ENCODE measurements around the gene FOXRED2.

Gene FOXRED2

GRCh38 chr22:36486619-36487384, 20.0 kb downstream of the FOXRED2 start:
- WGBS, 2 donors (ENCODE audit: extremely low coverage in 2 of 2, insufficient read length in 2 of 2, insufficient replicate concordance in 1 of 2): no CpG with 5 or more reads among the region's 13 CpGs
- H3K27me3 ChIP-seq (ENCODE audit: control insufficient read depth in 3 of 3, insufficient read depth in 3 of 3, low read depth in 1 of 3, low read length in 3 of 3): peaks cover 0 to 3% (median 0%) of the 10 kb centered on the region in 3 experiments

GRCh38 chr22:36481393-36482168, 25.3 kb downstream of the FOXRED2 start, which contains the start of gene TXN2:
TSS of gene TXN2 (minus strand) at chr22:36481640. CDS start at chr22:36480837, 803 bp downstream.
- Histone ChIP-seq H3K14ac (ENCODE audit: low read length) (no peak within 1 kb of the TSS), H3K4me1 (ENCODE audit: control insufficient read depth in 2 of 2, insufficient read depth in 1 of 2, low read depth in 1 of 2, low read length in 2 of 2) (peaks cover 4 to 5% of the 10 kb centered on the region in 2 donors), H3K27ac (replicated peaks; ENCODE audit: low read length) (peak within 1 kb of the TSS; percentile 77), H3K4me2 (ENCODE audit: insufficient read depth, low read length, poor library complexity, severe bottlenecking) (peak within 1 kb of the TSS; percentile 75), H3K4ac (ENCODE audit: low read length) (no peak within 1 kb of the TSS), H3K9ac (ENCODE audit: low read depth, low read length, poor library complexity) (peak within 1 kb of the TSS; percentile 96), H3K79me1 (ENCODE audit: low read depth, low read length) (no peaks in the 10 kb centered on the region), H3K4me3 (ENCODE audit: low read length in 2 of 2) (peak within 1 kb of the TSS; percentile 66 to 88), H4K8ac (ENCODE audit: low read depth, low read length) (peak within 1 kb of the TSS; percentile 73), H3K18ac (ENCODE audit: low read length) (peak within 1 kb of the TSS; percentile 98), H2BK12ac (ENCODE audit: low read length) (no peak within 1 kb of the TSS), H2BK120ac (ENCODE audit: low read depth, low read length) (no peak within 1 kb of the TSS), H2AFZ (ENCODE audit: low read length) (peak within 1 kb of the TSS; percentile 97), H3K36me3 (replicated peaks in 1 of 2; ENCODE audit: control insufficient read depth in 2 of 2, insufficient read depth in 2 of 2, low read length in 2 of 2) (peaks cover 6 to 38% of the 10 kb centered on the region in 2 donors), H3K9me3 (replicated peaks in 1 of 2; ENCODE audit: control insufficient read depth in 2 of 2, insufficient read depth in 1 of 2, low read depth in 1 of 2, low read length in 2 of 2) (peaks cover 1 to 3% of the 10 kb centered on the region in 2 donors), H3K23ac (ENCODE audit: low read depth, low read length, poor library complexity) (peak within 1 kb of the TSS; percentile 27), H3K27me3 (ENCODE audit: control insufficient read depth in 3 of 3, insufficient read depth in 3 of 3, low read depth in 1 of 3, low read length in 3 of 3) (peaks cover 0 to 3% (median 0%) of the 10 kb centered on the region in 3 experiments), H2AK5ac (ENCODE audit: low read depth, low read length) (no peak within 1 kb of the TSS), H4K91ac (ENCODE audit: low read depth, low read length, poor library complexity) (no peak within 1 kb of the TSS), H2BK5ac (ENCODE audit: low read length) (peak within 1 kb of the TSS; percentile 67), H2BK15ac (ENCODE audit: low read length) (no peak within 1 kb of the TSS)
- WGBS, 2 donors (ENCODE audit: extremely low coverage in 2 of 2, insufficient read length in 2 of 2, insufficient replicate concordance in 1 of 2): no CpG with 5 or more reads among the region's 62 CpGs
- peak; percentile 94 for DNase-seq (ENCODE audit: low spot score)

More at GRCh38 chr22:36486619-36487384, 20.0 kb downstream of the FOXRED2 start:
- H3K14ac ChIP-seq (ENCODE audit: low read length): no peak overlapping the region
- no peaks in the 10 kb centered on the region for H3K4me1 ChIP-seq (ENCODE audit: control insufficient read depth in 2 of 2, insufficient read depth in 1 of 2, low read depth in 1 of 2, low read length in 2 of 2)
- DNase-seq (ENCODE audit: low spot score): no peak
- H3K4ac ChIP-seq (ENCODE audit: low read length): no peak overlapping the region
- H4K91ac ChIP-seq (ENCODE audit: low read depth, low read length, poor library complexity): no peak overlapping the region
- no peak overlapping the region for H4K8ac ChIP-seq (ENCODE audit: low read depth, low read length)
- H3K79me1 ChIP-seq (ENCODE audit: low read depth, low read length): no peaks in the 10 kb centered on the region
- no peak overlapping the region for H2BK5ac ChIP-seq (ENCODE audit: low read length)
- no peak overlapping the region for H3K4me3 ChIP-seq (ENCODE audit: low read length in 2 of 2)
- H2AFZ ChIP-seq (ENCODE audit: low read length): no peak overlapping the region
- H2BK12ac ChIP-seq (ENCODE audit: low read length): no peak overlapping the region
- H3K23ac ChIP-seq (ENCODE audit: low read depth, low read length, poor library complexity): no peak overlapping the region
- H2AK5ac ChIP-seq (ENCODE audit: low read depth, low read length): no peak overlapping the region
- H3K9me3 ChIP-seq (replicated peaks in 1 of 2; ENCODE audit: control insufficient read depth in 2 of 2, insufficient read depth in 1 of 2, low read depth in 1 of 2, low read length in 2 of 2): peaks cover 3 to 12% of the 10 kb centered on the region in 2 donors
- no peak overlapping the region for H2BK15ac ChIP-seq (ENCODE audit: low read length)
- no peak overlapping the region for H3K18ac ChIP-seq (ENCODE audit: low read length)
- no peak overlapping the region for H2BK120ac ChIP-seq (ENCODE audit: low read depth, low read length)
- H3K27ac ChIP-seq (replicated peaks; ENCODE audit: low read length): no peak overlapping the region
- no peak overlapping the region for H3K4me2 ChIP-seq (ENCODE audit: insufficient read depth, low read length, poor library complexity, severe bottlenecking)
- H3K36me3 ChIP-seq (replicated peaks in 1 of 2; ENCODE audit: control insufficient read depth in 2 of 2, insufficient read depth in 2 of 2, low read length in 2 of 2): peaks cover 14 to 37% of the 10 kb centered on the region in 2 donors
- H3K9ac ChIP-seq (ENCODE audit: low read depth, low read length, poor library complexity): no peak overlapping the region

GRCh38 chr22:36480941-36481392, 25.9 kb downstream of the FOXRED2 start:
- Histone ChIP-seq H4K8ac (ENCODE audit: low read depth, low read length) (no peak overlapping the region), H3K9ac (ENCODE audit: low read depth, low read length, poor library complexity) (peak overlapping the region; percentile 96), H2BK12ac (ENCODE audit: low read length) (no peak overlapping the region), H3K4me2 (ENCODE audit: insufficient read depth, low read length, poor library complexity, severe bottlenecking) (peak overlapping the region; percentile 75), H2AFZ (ENCODE audit: low read length) (peak overlapping the region; percentile 97), H3K18ac (ENCODE audit: low read length) (no peak overlapping the region), H3K9me3 (replicated peaks in 1 of 2; ENCODE audit: control insufficient read depth in 2 of 2, insufficient read depth in 1 of 2, low read depth in 1 of 2, low read length in 2 of 2) (peaks cover 0 to 3% of the 10 kb centered on the region in 2 donors), H3K36me3 (replicated peaks in 1 of 2; ENCODE audit: control insufficient read depth in 2 of 2, insufficient read depth in 2 of 2, low read length in 2 of 2) (peaks cover 9 to 37% of the 10 kb centered on the region in 2 donors), H3K4me1 (ENCODE audit: control insufficient read depth in 2 of 2, insufficient read depth in 1 of 2, low read depth in 1 of 2, low read length in 2 of 2) (peaks cover 4 to 5% of the 10 kb centered on the region in 2 donors), H2BK15ac (ENCODE audit: low read length) (no peak overlapping the region), H3K14ac (ENCODE audit: low read length) (no peak overlapping the region), H2BK120ac (ENCODE audit: low read depth, low read length) (no peak overlapping the region), H3K4me3 (ENCODE audit: low read length in 2 of 2) (peak overlapping the region; percentile 66 to 88), H3K4ac (ENCODE audit: low read length) (no peak overlapping the region), H3K23ac (ENCODE audit: low read depth, low read length, poor library complexity) (no peak overlapping the region), H4K91ac (ENCODE audit: low read depth, low read length, poor library complexity) (no peak overlapping the region), H2BK5ac (ENCODE audit: low read length) (peak overlapping the region; percentile 67), H3K27ac (replicated peaks; ENCODE audit: low read length) (peak overlapping the region; percentile 77), H2AK5ac (ENCODE audit: low read depth, low read length) (no peak overlapping the region), H3K27me3 (ENCODE audit: control insufficient read depth in 3 of 3, insufficient read depth in 3 of 3, low read depth in 1 of 3, low read length in 3 of 3) (peaks cover 0 to 3% (median 0%) of the 10 kb centered on the region in 3 experiments), H3K79me1 (ENCODE audit: low read depth, low read length) (no peaks in the 10 kb centered on the region)
- DNase-seq (ENCODE audit: low spot score): no peak
- no CpG with 5 or more reads among the region's 9 CpGs for WGBS, 2 donors (ENCODE audit: extremely low coverage in 2 of 2, insufficient read length in 2 of 2, insufficient replicate concordance in 1 of 2)

Data from neuronal stem cell (in vitro differentiated cells).